SJCRH30 (cell line): ENCODE data around the gene MT1HL1. TPM values are rescaled to one million over a fixed set of nuclear protein-coding genes. Genes with fewer than 3 reads are reported as not detected.
"Not testable (repeated sequence)": the region's sequence is repeated elsewhere in the genome, so short reads cannot be mapped to it uniquely, and the experiment has no call there.

Experiments
- DNase-seq, 2 experiments: peaks; one replicate each; pipeline ENCODE4 v3.0.0-alpha.2; 2015 to 2020
- H3K27ac ChIP-seq: fragments of 250-450 bp; sonication (Bioruptor Pico); 2 replicates; pipeline ENCODE4 v1.5.1; 2020; ENCODE audit warnings: mild to moderate bottlenecking, moderate library complexity
- H3K27me3 ChIP-seq: fragments of 250-450 bp; sonication (Bioruptor Pico); 2 replicates; pipeline ENCODE4 v1.5.1; 2020; ENCODE audit warnings: mild to moderate bottlenecking, moderate library complexity
- H3K36me3 ChIP-seq: fragments of 250-450 bp; sonication (Bioruptor Pico); 2 replicates; pipeline ENCODE4 v1.5.1; 2020; ENCODE audit warnings: mild to moderate bottlenecking, moderate library complexity
- H3K4me1 ChIP-seq: fragments of 250-450 bp; sonication (Bioruptor Pico); 2 replicates; pipeline ENCODE4 v1.5.1; 2020; ENCODE audit warnings: mild to moderate bottlenecking, moderate library complexity
- H3K4me3 ChIP-seq: fragments of 250-450 bp; sonication (Bioruptor Pico); 2 replicates; pipeline ENCODE4 v1.5.1; 2020; ENCODE audit warnings: mild to moderate bottlenecking, moderate library complexity
- H3K9me3 ChIP-seq: fragments of 250-450 bp; sonication (Bioruptor Pico); replicated peaks from 2 replicates; pipeline ENCODE4 v1.5.1; 2020; ENCODE audit warnings: mild to moderate bottlenecking, moderate library complexity
- total RNA-seq: library from RNA; depleted of rRNA; stranded (reverse); fragments of >200 nt; shearing (Covaris generic); gene quantifications from 2 replicates; pipeline ENCODE4 v1.2.3, GENCODE V29; 2014; rRNA removed

The MT1HL1 gene
- total RNA-seq, 1 experiment from 2014 or later: not detected

- Histone ChIP-seq H3K4me1 (no peaks in the 10 kb centered on the region), H3K4me3 (no peak overlapping the region)
Measured at GRCh38 chr1:236975461-236975860, 28.8 kb downstream of the MT1HL1 start.

DNA sequence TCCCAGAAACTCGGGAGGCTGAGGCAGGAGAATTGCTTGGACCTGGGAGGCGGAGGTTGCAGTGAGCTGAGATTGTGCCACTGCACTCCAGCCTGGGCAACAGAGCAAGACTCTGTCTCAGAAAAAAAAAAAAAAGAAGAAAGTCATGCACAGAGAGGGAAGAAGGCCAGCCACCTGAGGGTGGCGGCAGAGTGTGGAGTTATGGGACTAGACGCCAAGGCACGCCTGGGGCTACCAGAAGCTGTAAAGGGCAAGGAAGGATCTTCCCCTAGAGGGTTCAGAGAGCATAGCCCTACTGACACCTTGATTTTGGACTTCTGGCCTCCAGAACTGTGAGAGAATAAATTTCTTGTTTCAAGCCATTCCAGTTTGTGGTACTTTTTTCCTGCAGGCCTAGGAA is 30.2 kb downstream of the MT1HL1 start:
- H3K4me3 ChIP-seq, H3K4me1 ChIP-seq, H3K9me3 ChIP-seq, H3K27ac ChIP-seq, H3K36me3 ChIP-seq, DNase-seq, H3K27me3 ChIP-seq: not testable (repeated sequence)

More at GRCh38 chr1:236975461-236975860, 28.8 kb downstream of the MT1HL1 start:
- no peak overlapping the region for H3K27ac ChIP-seq
- no peaks in the 10 kb centered on the region for H3K9me3 ChIP-seq
- no peaks in the 10 kb centered on the region for H3K36me3 ChIP-seq
- DNase-seq: no peak
- no peaks in the 10 kb centered on the region for H3K27me3 ChIP-seq

GRCh38 chr1:236966636-236967035 is 37.6 kb downstream of the MT1HL1 start:
- Histone ChIP-seq H3K9me3 (no peaks in the 10 kb centered on the region), H3K36me3 (no peaks in the 10 kb centered on the region), H3K4me1 (no peaks in the 10 kb centered on the region), H3K27me3 (no peaks in the 10 kb centered on the region), H3K27ac (no peak overlapping the region), H3K4me3 (no peak overlapping the region)
- no peak for DNase-seq

- Histone ChIP-seq H3K4me1 (no peaks in the 10 kb centered on the region), H3K27ac (no peak overlapping the region), H3K36me3 (no peaks in the 10 kb centered on the region), H3K27me3 (no peaks in the 10 kb centered on the region), H3K9me3 (no peaks in the 10 kb centered on the region), H3K4me3 (no peak overlapping the region)
- no peak for DNase-seq
Measured at GRCh38 chr1:236963920-236964319, 40.3 kb downstream of the MT1HL1 start.

GRCh38 chr1:236959112-236959511 is 45.1 kb downstream of the MT1HL1 start:
- H3K4me1 ChIP-seq: no peaks in the 10 kb centered on the region
- H3K4me3 ChIP-seq: no peak overlapping the region
- no peaks in the 10 kb centered on the region for H3K36me3 ChIP-seq
- no peaks in the 10 kb centered on the region for H3K27me3 ChIP-seq
- DNase-seq: no peak
- H3K27ac ChIP-seq: no peak overlapping the region
- no peaks in the 10 kb centered on the region for H3K9me3 ChIP-seq

DNA sequence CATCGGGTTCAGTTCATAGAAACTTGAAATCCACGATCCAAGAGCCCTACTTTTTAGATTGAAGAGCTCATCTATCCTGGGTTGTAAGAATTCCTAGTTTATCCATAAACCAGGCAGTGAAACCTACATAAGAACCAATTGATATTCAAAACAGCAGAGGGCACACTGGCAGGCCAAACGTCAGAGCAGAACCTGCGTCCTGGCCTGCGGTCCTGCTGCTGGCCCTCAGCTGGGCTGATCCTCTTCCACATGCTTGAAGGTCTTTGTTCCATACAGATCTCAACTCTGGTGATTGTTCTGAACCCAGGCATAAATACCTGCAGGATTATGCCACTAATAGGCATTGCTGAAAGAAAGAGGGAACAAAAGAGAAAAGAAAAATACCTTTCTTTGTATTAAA is 47.0 kb downstream of the MT1HL1 start:
- Histone ChIP-seq H3K4me3 (no peak overlapping the region), H3K36me3 (no peaks in the 10 kb centered on the region), H3K4me1 (no peaks in the 10 kb centered on the region), H3K27me3 (no peaks in the 10 kb centered on the region), H3K9me3 (no peaks in the 10 kb centered on the region), H3K27ac (no peak overlapping the region)
- no peak for DNase-seq

Other genes with a start within 250 kb of the MT1HL1 start
- gene MTR, start 209.1 kb downstream of the MT1HL1 start, total RNA-seq: 32.1 and 35.4 TPM in 2 replicates
- gene RYR2, start 37.7 kb upstream of the MT1HL1 start, total RNA-seq: 0.99 and 1.3 TPM in 2 replicates